ENCODE results near the gene PPM1M.

The PPM1M gene

DNA sequence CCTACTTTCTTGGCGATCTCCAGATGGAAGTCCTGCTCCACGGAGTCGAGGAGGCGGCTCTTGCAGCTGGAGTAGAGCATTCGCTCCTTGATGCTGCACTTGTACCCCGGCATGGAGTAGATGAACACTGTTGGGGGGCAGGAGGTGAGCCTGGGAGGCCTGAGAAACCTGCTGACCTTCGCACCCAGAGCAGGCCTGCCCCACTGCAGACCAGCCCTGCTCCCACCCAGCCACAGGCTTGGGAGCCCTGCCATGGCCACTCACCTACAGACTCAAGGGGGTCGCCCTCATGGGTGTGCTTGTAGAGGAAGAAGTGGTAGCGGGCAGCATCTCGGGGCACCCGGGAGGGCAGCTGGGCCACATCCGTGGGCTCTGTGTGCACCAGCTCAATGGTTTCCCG lies 15.9 kb upstream of the PPM1M start:
- H3K36me3 ChIP-seq (ENCODE audit: control insufficient read depth in 2 of 2, insufficient read depth in 1 of 2, low read length in 2 of 2): peaks cover 0 to 37% of the 10 kb centered on the region in 2 experiments; a peak in 1 of 3 replicates
- no peaks in the 10 kb centered on the region for H3K9me3 ChIP-seq (ENCODE audit: control insufficient read depth, insufficient read depth, low read depth, low read length)
- CTCF ChIA-PET: interaction anchor here (0.6 to 1.4 kb wide), 5 partner anchors 8 to 219 kb away, joined by 3 to 5 read pairs (median 4); no protein-coding TSS in a partner anchor
- H3K4me1 ChIP-seq (ENCODE audit: control insufficient read depth, insufficient read depth, low read length): no peaks in the 10 kb centered on the region
- no peak overlapping the region for H3K4me3 ChIP-seq (ENCODE audit: low read depth, low read length)
- H3K27ac ChIP-seq (ENCODE audit: extremely low read depth, low read depth, low read length): no peak overlapping the region
- no peak for TF ChIP-seq ZNF629 (tag by site-specific recombination; IDR thresholded peaks at IDR 0.05)
- TF ChIP-seq, protein P1, sequence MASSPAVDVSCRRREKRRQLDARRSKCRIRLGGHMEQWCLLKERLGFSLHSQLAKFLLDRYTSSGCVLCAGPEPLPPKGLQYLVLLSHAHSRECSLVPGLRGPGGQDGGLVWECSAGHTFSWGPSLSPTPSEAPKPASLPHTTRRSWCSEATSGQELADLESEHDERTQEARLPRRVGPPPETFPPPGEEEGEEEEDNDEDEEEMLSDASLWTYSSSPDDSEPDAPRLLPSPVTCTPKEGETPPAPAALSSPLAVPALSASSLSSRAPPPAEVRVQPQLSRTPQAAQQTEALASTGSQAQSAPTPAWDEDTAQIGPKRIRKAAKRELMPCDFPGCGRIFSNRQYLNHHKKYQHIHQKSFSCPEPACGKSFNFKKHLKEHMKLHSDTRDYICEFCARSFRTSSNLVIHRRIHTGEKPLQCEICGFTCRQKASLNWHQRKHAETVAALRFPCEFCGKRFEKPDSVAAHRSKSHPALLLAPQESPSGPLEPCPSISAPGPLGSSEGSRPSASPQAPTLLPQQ (tag by site-specific recombination; IDR thresholded peaks at IDR 0.05): no peak
- TF ChIP-seq, protein P2, sequence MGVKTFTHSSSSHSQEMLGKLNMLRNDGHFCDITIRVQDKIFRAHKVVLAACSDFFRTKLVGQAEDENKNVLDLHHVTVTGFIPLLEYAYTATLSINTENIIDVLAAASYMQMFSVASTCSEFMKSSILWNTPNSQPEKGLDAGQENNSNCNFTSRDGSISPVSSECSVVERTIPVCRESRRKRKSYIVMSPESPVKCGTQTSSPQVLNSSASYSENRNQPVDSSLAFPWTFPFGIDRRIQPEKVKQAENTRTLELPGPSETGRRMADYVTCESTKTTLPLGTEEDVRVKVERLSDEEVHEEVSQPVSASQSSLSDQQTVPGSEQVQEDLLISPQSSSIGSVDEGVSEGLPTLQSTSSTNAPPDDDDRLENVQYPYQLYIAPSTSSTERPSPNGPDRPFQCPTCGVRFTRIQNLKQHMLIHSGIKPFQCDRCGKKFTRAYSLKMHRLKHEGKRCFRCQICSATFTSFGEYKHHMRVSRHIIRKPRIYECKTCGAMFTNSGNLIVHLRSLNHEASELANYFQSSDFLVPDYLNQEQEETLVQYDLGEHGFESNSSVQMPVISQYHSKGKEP (tag by site-specific recombination; IDR thresholded peaks at IDR 0.05): no peak
- TF ChIP-seq ELK4 (IDR thresholded peaks at IDR 0.05; ENCODE audit: borderline replicate concordance, low read depth, low read length): no peak
- no peak for TF ChIP-seq ZNF223 (tag by site-specific recombination; IDR thresholded peaks at IDR 0.05)
- no peak for TF ChIP-seq YY1 (tag by site-specific recombination; IDR thresholded peaks at IDR 0.05)
- TF ChIP-seq ZNF654 (tag by site-specific recombination; IDR thresholded peaks at IDR 0.05; ENCODE audit: low read depth): no peak
- TF ChIP-seq REPIN1 (tag by site-specific recombination; IDR thresholded peaks at IDR 0.05; ENCODE audit: low read depth): no peak
- no peak for TF ChIP-seq ZSCAN30 (tag by site-specific recombination; IDR thresholded peaks at IDR 0.05)
- no peak for TF ChIP-seq ZNF76 (tag by site-specific recombination; IDR thresholded peaks at IDR 0.05; ENCODE audit: borderline replicate concordance, low read depth)
- TF ChIP-seq ZNF24 (tag by site-specific recombination; IDR thresholded peaks at IDR 0.05): no peak
- TF ChIP-seq ZBTB48 (tag by site-specific recombination; IDR thresholded peaks at IDR 0.05): no peak
- TF ChIP-seq ZNF10 (tag by site-specific recombination; IDR thresholded peaks at IDR 0.05): no peak
- TF ChIP-seq, protein P3, sequence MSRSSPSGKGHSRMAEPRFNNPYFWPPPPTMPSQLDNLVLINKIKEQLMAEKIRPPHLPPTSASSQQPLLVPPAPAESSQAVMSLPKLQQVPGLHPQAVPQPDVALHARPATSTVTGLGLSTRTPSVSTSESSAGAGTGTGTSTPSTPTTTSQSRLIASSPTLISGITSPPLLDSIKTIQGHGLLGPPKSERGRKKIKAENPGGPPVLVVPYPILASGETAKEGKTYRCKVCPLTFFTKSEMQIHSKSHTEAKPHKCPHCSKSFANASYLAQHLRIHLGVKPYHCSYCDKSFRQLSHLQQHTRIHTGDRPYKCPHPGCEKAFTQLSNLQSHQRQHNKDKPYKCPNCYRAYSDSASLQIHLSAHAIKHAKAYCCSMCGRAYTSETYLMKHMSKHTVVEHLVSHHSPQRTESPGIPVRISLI (tag by site-specific recombination; IDR thresholded peaks at IDR 0.05): no peak
- no peak for TF ChIP-seq GFI1B (tag by site-specific recombination; IDR thresholded peaks at IDR 0.05)
- TF ChIP-seq ZNF138 (tag by site-specific recombination; IDR thresholded peaks at IDR 0.05; ENCODE audit: borderline replicate concordance): no peak
- TF ChIP-seq PRDM4 (tag by site-specific recombination; IDR thresholded peaks at IDR 0.05): no peak
- TF ChIP-seq IKZF3 (tag by site-specific recombination; IDR thresholded peaks at IDR 0.05): no peak
- TF ChIP-seq ZNF2 (tag by site-specific recombination; IDR thresholded peaks at IDR 0.05): no peak
- POLR2A ChIA-PET: interaction anchor here (0.7 kb wide), 1 partner anchor 17 kb away, joined by 4 read pairs; no protein-coding TSS in a partner anchor

Measured in HEK293 (cell line).